ENCODE results near the gene GLI2.

- TF ChIP-seq CTCF (IDR thresholded peaks at IDR 0.05) (no peak), POLR2AphosphoS5 (IDR thresholded peaks at IDR 0.05) (no peak)
These were observed 19.7 kb upstream of the GLI2 start for GRCh38 chr2:120715941-120716340.
